CD4-positive, alpha-beta T cell treated with Interleukin-15 for 4 hours (primary cell): ENCODE measurements around the gene GTF2H3.
"Not testable (repeated sequence)": the region's sequence is repeated elsewhere in the genome, so short reads cannot be mapped to it uniquely, and the experiment has no call there.

Source experiments
- DNase-seq: peaks from one replicate; pipeline ENCODE4 v3.0.0-alpha.2; 2020; ENCODE audit warnings: low spot score

GTF2H3 gene

GRCh38 chr12:123633379-123634141 lies at the start of gene GTF2H3, which contains the start of gene EIF2B1:
GTF2H3 (plus strand) TSS chr12:123633829; CDS start chr12:123633860, 31 bp downstream.
EIF2B1 (minus strand) TSS chr12:123633686; CDS start chr12:123633557, 129 bp downstream.
- peak; percentile 94 for DNase-seq

GRCh38 chr12:123591702-123592481 lies 41.7 kb upstream of the GTF2H3 start:
- no peak for DNase-seq

GRCh38 chr12:123595729-123596128 lies 37.9 kb upstream of the GTF2H3 start:
- DNase-seq: no peak

- DNase-seq: no peak
These were observed 36.5 kb upstream of the GTF2H3 start for GRCh38 chr12:123597100-123597499.

- DNase-seq: no peak
These were observed 35.1 kb upstream of the GTF2H3 start for GRCh38 chr12:123598522-123598921.

- no peak for DNase-seq
These were observed 34.3 kb upstream of the GTF2H3 start for GRCh38 chr12:123599310-123599709.

- no peak for DNase-seq
These were observed 33.9 kb upstream of the GTF2H3 start for GRCh38 chr12:123599721-123600120.

GRCh38 chr12:123601602-123602489 lies 31.8 kb upstream of the GTF2H3 start, which contains the start of gene DDX55:
DDX55 (plus strand) TSS chr12:123602099; CDS start chr12:123602149, 50 bp downstream.
- peak; percentile 84 for DNase-seq

GRCh38 chr12:123602651-123603195 lies 30.9 kb upstream of the GTF2H3 start:
- no peak for DNase-seq

- DNase-seq: not testable (repeated sequence)
These were observed 30.1 kb upstream of the GTF2H3 start for GRCh38 chr12:123603495-123603894.

GRCh38 chr12:123607756-123608155 lies 25.9 kb upstream of the GTF2H3 start:
- DNase-seq: no peak

GRCh38 chr12:123608182-123608581 lies 25.4 kb upstream of the GTF2H3 start:
- DNase-seq: no peak

- DNase-seq: no peak
These were observed 19.5 kb upstream of the GTF2H3 start for GRCh38 chr12:123614110-123614509.

GRCh38 chr12:123614531-123614930 lies 19.1 kb upstream of the GTF2H3 start:
- no peak for DNase-seq

GRCh38 chr12:123617144-123617543 lies 16.5 kb upstream of the GTF2H3 start:
- no peak for DNase-seq

GRCh38 chr12:123617580-123617979 lies 16.0 kb upstream of the GTF2H3 start:
- no peak for DNase-seq

- DNase-seq: no peak
These were observed 12.5 kb upstream of the GTF2H3 start for GRCh38 chr12:123621101-123621500.

- no peak for DNase-seq
These were observed 11.8 kb upstream of the GTF2H3 start for GRCh38 chr12:123621619-123622530.

GRCh38 chr12:123634142-123634561 lies 523 bp downstream of the GTF2H3 start:
- no peak for DNase-seq

GRCh38 chr12:123643911-123644310 lies 10.3 kb downstream of the GTF2H3 start:
- no peak for DNase-seq

GRCh38 chr12:123645380-123645779 lies 11.8 kb downstream of the GTF2H3 start:
- DNase-seq: no peak
